Measurements from ENCODE around the gene GPR37.

- no peak for TF ChIP-seq GATA2 (IDR thresholded peaks at IDR 0.05; ENCODE audit: low read depth, low read length)
- TF ChIP-seq GATA3 (IDR thresholded peaks at IDR 0.05; ENCODE audit: low read depth, low read length), result no peak
Observed at GRCh38 chr7:124722292-124722691, 43.3 kb downstream of the GPR37 start.
